ENCODE results near the gene SETX. TPM values are rescaled to one million over a fixed set of nuclear protein-coding genes. Genes with fewer than 3 reads are reported as not detected.
A peak's percentile ranks its signal among the peaks of the same experiment; 100 is the strongest.

The SETX gene
- total and polyA plus RNA-seq, 10 of the 15 experiments (the other 5 are each of a cell fraction or from before 2014, with no cell fraction given): 15.8 to 75.7 (median 37.0) TPM

DNA sequence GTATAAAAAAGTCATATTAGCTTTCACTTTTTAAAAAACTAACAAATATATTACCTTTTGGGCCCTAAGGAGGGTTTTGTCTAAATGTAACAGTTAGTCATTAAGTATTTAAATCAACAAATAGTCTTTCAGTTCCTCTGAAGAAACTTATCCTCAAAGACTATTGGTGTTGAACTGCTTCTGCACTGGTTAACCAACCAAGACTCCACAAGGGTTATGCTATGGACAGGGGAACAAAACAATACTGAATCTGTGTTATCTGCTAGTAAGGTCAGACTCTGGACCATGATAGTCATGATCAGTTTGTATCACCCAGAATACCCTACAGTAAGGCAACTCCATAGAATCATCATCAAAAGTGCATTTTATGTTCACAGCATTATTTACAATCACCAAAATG lies 42.4 kb downstream of the SETX start (continued):
- TF ChIP-seq, protein P1, sequence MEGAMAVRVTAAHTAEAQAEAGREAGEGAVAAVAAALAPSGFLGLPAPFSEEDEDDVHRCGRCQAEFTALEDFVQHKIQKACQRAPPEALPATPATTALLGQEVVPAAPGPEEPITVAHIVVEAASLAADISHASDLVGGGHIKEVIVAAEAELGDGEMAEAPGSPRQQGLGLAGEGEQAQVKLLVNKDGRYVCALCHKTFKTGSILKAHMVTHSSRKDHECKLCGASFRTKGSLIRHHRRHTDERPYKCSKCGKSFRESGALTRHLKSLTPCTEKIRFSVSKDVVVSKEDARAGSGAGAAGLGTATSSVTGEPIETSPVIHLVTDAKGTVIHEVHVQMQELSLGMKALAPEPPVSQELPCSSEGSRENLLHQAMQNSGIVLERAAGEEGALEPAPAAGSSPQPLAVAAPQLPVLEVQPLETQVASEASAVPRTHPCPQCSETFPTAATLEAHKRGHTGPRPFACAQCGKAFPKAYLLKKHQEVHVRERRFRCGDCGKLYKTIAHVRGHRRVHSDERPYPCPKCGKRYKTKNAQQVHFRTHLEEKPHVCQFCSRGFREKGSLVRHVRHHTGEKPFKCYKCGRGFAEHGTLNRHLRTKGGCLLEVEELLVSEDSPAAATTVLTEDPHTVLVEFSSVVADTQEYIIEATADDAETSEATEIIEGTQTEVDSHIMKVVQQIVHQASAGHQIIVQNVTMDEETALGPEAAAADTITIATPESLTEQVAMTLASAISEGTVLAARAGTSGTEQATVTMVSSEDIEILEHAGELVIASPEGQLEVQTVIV (IDR thresholded peaks at IDR 0.05; ENCODE audit: borderline replicate concordance, partially characterized antibody): no peak

DNA sequence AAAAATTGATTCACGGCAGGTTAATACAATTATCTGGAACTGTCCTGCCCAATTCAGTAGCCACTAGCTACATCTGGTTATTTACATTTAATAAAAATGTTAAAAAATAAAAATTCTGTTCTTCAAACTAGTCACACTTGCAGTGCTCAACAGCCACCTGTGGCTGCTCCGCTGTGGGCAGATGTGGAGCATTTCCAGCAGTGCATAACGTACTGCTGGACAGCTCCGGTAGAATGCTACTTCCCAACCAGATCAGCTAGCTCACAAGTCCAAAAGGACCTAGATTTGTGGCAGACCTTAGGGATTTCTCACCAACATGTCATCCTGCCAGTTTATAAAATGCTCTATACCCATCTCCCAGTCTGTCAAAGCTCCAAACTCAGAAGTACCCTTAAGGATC lies 42.8 kb downstream of the SETX start:
- Histone ChIP-seq H2AFZ (ENCODE audit: control insufficient read depth, low read depth, low read length) (no peak overlapping the region), H3K27me3 (replicated peaks in 1 of 2; ENCODE audit: control insufficient read depth in 2 of 2, insufficient read depth in 2 of 2, low read length in 1 of 2) (no peaks in the 10 kb centered on the region), H3K9me3 (replicated peaks; ENCODE audit: control insufficient read depth, insufficient read depth, low read length) (no peaks in the 10 kb centered on the region), H3K36me3 (ENCODE audit: control insufficient read depth in 2 of 2, insufficient read depth in 2 of 2, low read length in 1 of 2) (peaks cover 0 to 29% of the 10 kb centered on the region in 2 experiments; a peak in 3 of 4 replicates), H3K27ac (ENCODE audit: control insufficient read depth, insufficient read depth) (no peak overlapping the region), H4K20me1 (ENCODE audit: control insufficient read depth, insufficient read depth) (no peaks in the 10 kb centered on the region), H3K4me2 (ENCODE audit: control insufficient read depth, insufficient read depth) (no peak overlapping the region), H3K4me1 (ENCODE audit: control insufficient read depth, insufficient read depth, low read length) (no peaks in the 10 kb centered on the region), H3K79me2 (ENCODE audit: control insufficient read depth, insufficient read depth, low read length) (peaks cover 2% of the 10 kb centered on the region), H3K4me3 (no peak overlapping the region), H3K9ac (ENCODE audit: control insufficient read depth, insufficient read depth, low read length) (no peak overlapping the region)
- ChIA-PET POLR2A (no interaction called here), SMC1A (ENCODE audit: uncharacterized antibody, unreplicated experiment) (interaction anchor here (1.5 kb wide), 1 partner anchor 39 kb away, joined by 4 read pairs; no protein-coding TSS in a partner anchor), CTCF (interaction anchor here (1.0 to 1.4 kb wide), 2 partner anchors 26 to 53 kb away, joined by 3 read pairs; no protein-coding TSS in a partner anchor), RAD21 (ENCODE audit: unreplicated experiment) (interaction anchor here (0.6 kb wide), 2 partner anchors 98 to 1070 kb away, joined by 3 read pairs; partner anchors contain the start of gene CFAP77)
- DNase-seq (ENCODE audit: low read depth, low spot score) (no peak), ATAC-seq (no peak), FAIRE-seq (no peak)
- no peak for TF ChIP-seq MYB (IDR thresholded peaks at IDR 0.05; ENCODE audit: borderline replicate concordance, low read depth, low read length)
- TF ChIP-seq ATF7 (IDR thresholded peaks at IDR 0.05; ENCODE audit: low read depth): no peak
- TF ChIP-seq, protein P2, sequence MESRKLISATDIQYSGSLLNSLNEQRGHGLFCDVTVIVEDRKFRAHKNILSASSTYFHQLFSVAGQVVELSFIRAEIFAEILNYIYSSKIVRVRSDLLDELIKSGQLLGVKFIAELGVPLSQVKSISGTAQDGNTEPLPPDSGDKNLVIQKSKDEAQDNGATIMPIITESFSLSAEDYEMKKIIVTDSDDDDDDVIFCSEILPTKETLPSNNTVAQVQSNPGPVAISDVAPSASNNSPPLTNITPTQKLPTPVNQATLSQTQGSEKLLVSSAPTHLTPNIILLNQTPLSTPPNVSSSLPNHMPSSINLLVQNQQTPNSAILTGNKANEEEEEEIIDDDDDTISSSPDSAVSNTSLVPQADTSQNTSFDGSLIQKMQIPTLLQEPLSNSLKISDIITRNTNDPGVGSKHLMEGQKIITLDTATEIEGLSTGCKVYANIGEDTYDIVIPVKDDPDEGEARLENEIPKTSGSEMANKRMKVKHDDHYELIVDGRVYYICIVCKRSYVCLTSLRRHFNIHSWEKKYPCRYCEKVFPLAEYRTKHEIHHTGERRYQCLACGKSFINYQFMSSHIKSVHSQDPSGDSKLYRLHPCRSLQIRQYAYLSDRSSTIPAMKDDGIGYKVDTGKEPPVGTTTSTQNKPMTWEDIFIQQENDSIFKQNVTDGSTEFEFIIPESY (IDR thresholded peaks at IDR 0.05): no peak
- peak; percentile 47; the same call in 1 of the 2 replicates for TF ChIP-seq REST (IDR thresholded peaks at IDR 0.05; ENCODE audit: low read depth, low read length)
- TF ChIP-seq IKZF2 (IDR thresholded peaks at IDR 0.05): no peak
- BruUV-seq (replicated peaks): no TSS peak
- intact Hi-C loops (cut with micrococcal nuclease; ENCODE audit: unreplicated experiment) (no loop called here), in situ Hi-C loops (cut with MboI) (no loop called here)
- 98% methylated on average over 4 of the region's 4 CpGs for WGBS (ENCODE audit: insufficient coverage, insufficient replicate concordance, low lambda C conversion rate, missing lambda C conversion rate)

All from GM12878 (cell line).